HL-60 (cell line): ENCODE measurements around the gene MFAP1.

ENCODE experiments used
- DNase-seq, 2 experiments: peaks; one replicate each; pipeline ENCODE4 v3.0.0-alpha.2; 2010 to 2020; ENCODE audit warnings: low read depth in 1 of 2, low spot score in 1 of 2
- H3K27ac ChIP-seq: fragments of 250-450 bp; sonication (Bioruptor Pico); replicated peaks from 2 replicates; pipeline ENCODE4 v1.5.1; 2020; ENCODE audit warnings: mild to moderate bottlenecking, moderate library complexity
- H3K27me3 ChIP-seq: fragments of 250-450 bp; sonication (Bioruptor Pico); 2 replicates; pipeline ENCODE4 v1.5.1; 2021; ENCODE audit warnings: mild to moderate bottlenecking, moderate library complexity; ENCODE audit not compliant: insufficient read depth, poor library complexity, severe bottlenecking
- H3K4me3 ChIP-seq: replicated peaks from 2 replicates; pipeline ENCODE4 v1.5.1; 2011; ENCODE audit warnings: mild to moderate bottlenecking, control low read depth, low read length; ENCODE audit not compliant: insufficient read depth
- GABPA ChIP-seq: IDR thresholded peaks from 2 replicates; pipeline ENCODE4 v1.6.1; 2012; ENCODE audit warnings: low read depth
- POLR2AphosphoS5 ChIP-seq: IDR thresholded peaks from 2 replicates; pipeline ENCODE4 v1.6.1; 2012; ENCODE audit warnings: low read depth
- SPI1 ChIP-seq: IDR thresholded peaks from 2 replicates; pipeline ENCODE4 v1.6.1; 2012; ENCODE audit warnings: low read depth, mild to moderate bottlenecking, borderline replicate concordance
- TF ChIP-seq, protein P1 (sequence below): IDR thresholded peaks from 2 replicates; pipeline ENCODE4 v1.6.1; 2012; ENCODE audit warnings: low read depth; ENCODE audit not compliant: insufficient replicate concordance
- TF ChIP-seq, protein P2 (sequence below): IDR thresholded peaks from one replicate; pipeline ENCODE4 v1.5.1; 2011; ENCODE audit warnings: low read length, control low read depth, inconsistent platforms; ENCODE audit not compliant: insufficient read depth

The MFAP1 gene

DNA sequence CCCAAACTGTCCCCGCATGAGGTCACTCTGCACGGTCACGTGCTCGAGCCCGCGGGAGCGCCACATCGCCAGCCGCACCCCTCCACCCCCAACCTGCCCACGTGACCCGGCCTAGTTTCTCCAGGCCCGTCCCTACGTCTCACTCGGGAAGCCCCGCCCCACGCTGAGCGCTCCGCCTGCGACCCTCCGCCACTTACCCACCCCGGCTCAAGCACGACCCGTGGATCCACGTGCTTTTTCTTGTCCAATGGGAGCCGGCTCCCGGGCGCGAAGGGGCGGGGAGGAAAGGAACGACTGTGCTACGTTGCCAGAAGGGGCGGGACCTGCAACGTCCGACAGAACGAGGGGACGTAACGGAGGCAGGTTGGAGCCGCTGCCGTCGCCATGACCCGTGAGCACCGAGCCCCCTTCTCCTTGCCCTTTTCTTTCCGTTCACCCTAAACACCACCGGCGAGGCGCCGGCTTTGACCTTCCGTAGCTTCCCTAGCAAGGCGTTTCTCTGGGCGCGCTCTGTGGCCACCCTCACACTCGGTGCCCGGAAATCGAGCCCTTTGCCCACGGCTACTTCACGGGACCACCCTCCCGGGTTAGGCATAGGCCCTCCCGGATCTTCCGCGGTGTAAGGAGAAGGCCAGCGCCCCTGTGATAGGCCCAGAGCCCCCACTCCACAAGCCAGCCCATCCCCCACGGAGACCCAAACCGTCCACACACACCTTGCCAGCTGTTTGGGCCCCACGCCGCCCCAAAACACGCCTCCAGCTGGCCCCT is 32.3 kb downstream of the MFAP1 start, which contains the start of gene SERF2:
SERF2 (plus strand) TSS at position 328 of the 768 bp plus-strand sequence; CDS start at position 385, 57 bp downstream.
- peak within 1 kb of the TSS; percentile 94 for H3K4me3 ChIP-seq
- DNase-seq, result peak; percentile 99 to 100
- peak within 1 kb of the TSS; percentile 96 for H3K27ac ChIP-seq
- peak; percentile 97 for TF ChIP-seq POLR2AphosphoS5
- TF ChIP-seq, protein P1, sequence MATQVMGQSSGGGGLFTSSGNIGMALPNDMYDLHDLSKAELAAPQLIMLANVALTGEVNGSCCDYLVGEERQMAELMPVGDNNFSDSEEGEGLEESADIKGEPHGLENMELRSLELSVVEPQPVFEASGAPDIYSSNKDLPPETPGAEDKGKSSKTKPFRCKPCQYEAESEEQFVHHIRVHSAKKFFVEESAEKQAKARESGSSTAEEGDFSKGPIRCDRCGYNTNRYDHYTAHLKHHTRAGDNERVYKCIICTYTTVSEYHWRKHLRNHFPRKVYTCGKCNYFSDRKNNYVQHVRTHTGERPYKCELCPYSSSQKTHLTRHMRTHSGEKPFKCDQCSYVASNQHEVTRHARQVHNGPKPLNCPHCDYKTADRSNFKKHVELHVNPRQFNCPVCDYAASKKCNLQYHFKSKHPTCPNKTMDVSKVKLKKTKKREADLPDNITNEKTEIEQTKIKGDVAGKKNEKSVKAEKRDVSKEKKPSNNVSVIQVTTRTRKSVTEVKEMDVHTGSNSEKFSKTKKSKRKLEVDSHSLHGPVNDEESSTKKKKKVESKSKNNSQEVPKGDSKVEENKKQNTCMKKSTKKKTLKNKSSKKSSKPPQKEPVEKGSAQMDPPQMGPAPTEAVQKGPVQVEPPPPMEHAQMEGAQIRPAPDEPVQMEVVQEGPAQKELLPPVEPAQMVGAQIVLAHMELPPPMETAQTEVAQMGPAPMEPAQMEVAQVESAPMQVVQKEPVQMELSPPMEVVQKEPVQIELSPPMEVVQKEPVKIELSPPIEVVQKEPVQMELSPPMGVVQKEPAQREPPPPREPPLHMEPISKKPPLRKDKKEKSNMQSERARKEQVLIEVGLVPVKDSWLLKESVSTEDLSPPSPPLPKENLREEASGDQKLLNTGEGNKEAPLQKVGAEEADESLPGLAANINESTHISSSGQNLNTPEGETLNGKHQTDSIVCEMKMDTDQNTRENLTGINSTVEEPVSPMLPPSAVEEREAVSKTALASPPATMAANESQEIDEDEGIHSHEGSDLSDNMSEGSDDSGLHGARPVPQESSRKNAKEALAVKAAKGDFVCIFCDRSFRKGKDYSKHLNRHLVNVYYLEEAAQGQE, result no peak
- TF ChIP-seq SPI1, result no peak
- TF ChIP-seq, protein P2, sequence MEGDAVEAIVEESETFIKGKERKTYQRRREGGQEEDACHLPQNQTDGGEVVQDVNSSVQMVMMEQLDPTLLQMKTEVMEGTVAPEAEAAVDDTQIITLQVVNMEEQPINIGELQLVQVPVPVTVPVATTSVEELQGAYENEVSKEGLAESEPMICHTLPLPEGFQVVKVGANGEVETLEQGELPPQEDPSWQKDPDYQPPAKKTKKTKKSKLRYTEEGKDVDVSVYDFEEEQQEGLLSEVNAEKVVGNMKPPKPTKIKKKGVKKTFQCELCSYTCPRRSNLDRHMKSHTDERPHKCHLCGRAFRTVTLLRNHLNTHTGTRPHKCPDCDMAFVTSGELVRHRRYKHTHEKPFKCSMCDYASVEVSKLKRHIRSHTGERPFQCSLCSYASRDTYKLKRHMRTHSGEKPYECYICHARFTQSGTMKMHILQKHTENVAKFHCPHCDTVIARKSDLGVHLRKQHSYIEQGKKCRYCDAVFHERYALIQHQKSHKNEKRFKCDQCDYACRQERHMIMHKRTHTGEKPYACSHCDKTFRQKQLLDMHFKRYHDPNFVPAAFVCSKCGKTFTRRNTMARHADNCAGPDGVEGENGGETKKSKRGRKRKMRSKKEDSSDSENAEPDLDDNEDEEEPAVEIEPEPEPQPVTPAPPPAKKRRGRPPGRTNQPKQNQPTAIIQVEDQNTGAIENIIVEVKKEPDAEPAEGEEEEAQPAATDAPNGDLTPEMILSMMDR, result no peak
- no peak for TF ChIP-seq GABPA
- no peaks in the 10 kb centered on the region for H3K27me3 ChIP-seq

DNA sequence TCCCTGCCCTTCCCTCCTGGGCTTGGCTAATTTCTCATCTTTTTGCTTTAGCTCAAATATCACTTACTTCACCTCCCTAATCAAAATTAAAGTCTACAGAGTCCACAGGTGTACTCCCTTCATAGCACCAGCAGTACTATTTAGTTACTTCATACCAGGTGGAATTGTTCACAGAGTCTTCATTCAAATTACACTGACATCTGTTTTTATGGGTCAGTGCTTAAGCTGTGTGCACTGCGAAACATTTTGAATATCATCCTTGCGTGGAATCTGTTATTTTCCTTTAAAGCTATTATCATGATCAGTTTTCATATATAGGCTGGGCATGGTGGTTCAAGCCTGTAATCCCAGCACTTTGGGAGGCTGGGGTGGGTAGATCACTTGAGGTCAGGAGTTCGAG is 35.1 kb downstream of the MFAP1 start:
- DNase-seq, result no peak
- no peak overlapping the region for H3K27ac ChIP-seq
- no peak for TF ChIP-seq GABPA

DNA sequence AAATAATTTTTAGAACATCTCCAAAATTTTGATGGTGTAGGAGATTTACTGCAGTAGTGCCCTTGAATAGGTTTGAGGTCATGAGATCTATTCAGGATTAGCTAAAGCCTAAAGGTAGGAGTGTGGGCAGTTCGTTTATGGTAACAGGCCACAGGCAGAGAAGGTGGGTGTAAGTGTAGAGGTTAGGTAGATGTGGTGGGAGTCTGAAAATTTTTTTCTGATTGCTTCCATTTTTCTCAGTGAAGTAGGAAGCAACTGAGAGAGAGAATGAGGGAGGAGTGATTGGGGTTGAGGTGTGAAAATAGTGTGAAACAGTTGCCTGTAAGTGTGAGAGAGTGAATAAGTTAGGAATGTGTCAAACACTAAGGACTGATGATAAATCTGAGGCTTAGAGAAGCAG is 45.5 kb downstream of the MFAP1 start:
- no peaks in the 10 kb centered on the region for H3K27me3 ChIP-seq
- H3K27ac ChIP-seq, result no peak overlapping the region
- no peak overlapping the region for H3K4me3 ChIP-seq
- TF ChIP-seq, protein P2, result no peak
- no peak for TF ChIP-seq POLR2AphosphoS5
- no peak for TF ChIP-seq GABPA
- TF ChIP-seq, protein P1, result no peak
- no peak for TF ChIP-seq SPI1
- DNase-seq, result no peak

More for the DNA sequence above, 35.1 kb downstream of the MFAP1 start:
- H3K27me3 ChIP-seq, result no peaks in the 10 kb centered on the region
- no peak overlapping the region for H3K4me3 ChIP-seq

DNA sequence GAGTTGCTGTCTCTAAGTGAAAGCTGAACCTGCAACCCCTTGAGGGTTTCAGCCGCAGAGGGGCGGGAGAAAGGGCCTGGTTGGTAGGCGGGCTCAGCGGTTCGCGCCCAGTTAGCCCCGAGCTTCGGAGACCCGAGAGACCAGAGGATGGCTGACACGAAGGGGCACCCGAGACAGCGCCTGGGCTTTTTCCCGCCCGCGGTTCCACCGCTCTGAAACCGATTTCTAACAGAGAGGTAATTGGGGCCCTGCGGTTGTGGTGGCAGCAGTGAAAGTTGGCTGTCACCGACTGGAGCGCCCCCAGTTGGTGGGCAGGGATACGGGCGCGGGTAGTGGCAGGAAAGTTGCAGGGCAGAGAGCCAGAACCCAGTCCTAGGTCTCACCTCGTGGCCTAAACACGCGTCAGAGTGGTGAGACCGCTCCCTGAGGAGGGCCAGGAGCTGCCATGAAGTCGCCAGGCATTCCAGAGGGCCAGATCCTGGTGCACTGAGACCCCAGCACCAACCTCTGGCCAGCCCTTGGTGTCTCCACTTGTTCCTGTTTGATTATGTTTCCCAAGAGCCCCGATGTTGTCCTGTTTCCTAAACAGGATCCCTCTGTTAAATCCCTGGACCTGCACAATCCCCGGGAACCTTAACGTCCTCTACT is 47.1 kb downstream of the MFAP1 start:
- peak overlapping the region; percentile 91 for H3K27ac ChIP-seq
- H3K4me3 ChIP-seq, result peak overlapping the region; percentile 65
- no peaks in the 10 kb centered on the region for H3K27me3 ChIP-seq
- DNase-seq, result peak; percentile 73 to 85
- TF ChIP-seq, protein P1, result no peak
- no peak for TF ChIP-seq GABPA
- peak; percentile 82 for TF ChIP-seq POLR2AphosphoS5
- TF ChIP-seq, protein P2, result peak; percentile 80
- TF ChIP-seq SPI1, result no peak
